Measurements from ENCODE around the gene PDCD1.

GRCh38 chr2:241852116-241852980, 6.3 kb downstream of the PDCD1 start:
- TF ChIP-seq CTCF (IDR thresholded peaks at IDR 0.05; ENCODE audit: borderline replicate concordance, extremely low read depth, low read length, poor library complexity, severe bottlenecking) (no peak), EZH2 (IDR thresholded peaks at IDR 0.05; ENCODE audit: borderline replicate concordance, low read depth, low read length, severe bottlenecking) (no peak)
